DOHH2 (cell line): ENCODE measurements around the gene SOWAHC.
"Not testable (repeated sequence)": the region's sequence is repeated elsewhere in the genome, so short reads cannot be mapped to it uniquely, and the experiment has no call there.

Experiments used
- CTCF ChIP-seq: fragments of 200-600 bp; sonication (generic); IDR thresholded peaks from one replicate; pipeline ENCODE4 v1.5.1; 2014; ENCODE audit warnings: antibody characterized with exemption, mild to moderate bottlenecking, low read depth, low read length; ENCODE audit not compliant: poor library complexity, severe bottlenecking
- EZH2phosphoT487 ChIP-seq: fragments of 200-600 bp; sonication (generic); IDR thresholded peaks from 2 replicates; pipeline ENCODE4 v1.6.1; 2017; ENCODE audit warnings: borderline replicate concordance, mild to moderate bottlenecking, antibody characterized with exemption, low read length, moderate library complexity, mixed read lengths

GRCh38 chr2:109640000-109640399 is 25.8 kb downstream of the SOWAHC start:
- TF ChIP-seq CTCF, EZH2phosphoT487: not testable (repeated sequence)
